HT-29 (cell line): ENCODE data around the gene SLC6A1. TPM values are rescaled to one million over a fixed set of nuclear protein-coding genes. Genes with fewer than 3 reads are reported as not detected.

Experiments
- DNase-seq: peaks from one replicate; pipeline ENCODE4 v3.0.0-alpha.2; 2015; ENCODE audit warnings: low spot score
- total RNA-seq: library from RNA; depleted of rRNA; stranded (reverse); fragments of >200 nt; shearing (Covaris generic); gene quantifications from 2 replicates; pipeline ENCODE4 v1.2.3, GENCODE V29; 2014

Gene SLC6A1
- total RNA-seq, 1 experiment from 2014 or later: not detected

DNA sequence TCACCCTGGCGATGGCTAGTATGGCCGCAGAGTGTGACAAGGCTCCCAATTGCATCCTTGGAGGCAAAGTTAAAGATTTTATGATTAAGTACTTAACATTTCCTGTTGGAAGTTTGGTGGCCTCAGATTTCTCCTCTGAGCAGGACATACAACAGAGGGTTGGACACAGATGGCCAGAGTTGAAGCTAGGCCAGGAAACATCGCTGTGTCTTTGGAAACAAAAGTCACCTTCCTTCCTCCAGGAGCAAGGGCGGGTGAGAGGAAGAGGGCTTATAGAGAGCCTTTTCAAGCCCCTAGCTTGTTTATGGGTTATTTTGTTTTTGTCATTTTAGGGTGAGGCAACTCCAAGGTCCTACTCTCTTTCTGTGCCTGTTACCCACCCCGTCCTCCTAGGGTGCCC lies 24.2 kb downstream of the SLC6A1 start:
- no peak for DNase-seq

- no peak for DNase-seq
These were observed 26.7 kb downstream of the SLC6A1 start for GRCh38 chr3:11019116-11019819.

DNA sequence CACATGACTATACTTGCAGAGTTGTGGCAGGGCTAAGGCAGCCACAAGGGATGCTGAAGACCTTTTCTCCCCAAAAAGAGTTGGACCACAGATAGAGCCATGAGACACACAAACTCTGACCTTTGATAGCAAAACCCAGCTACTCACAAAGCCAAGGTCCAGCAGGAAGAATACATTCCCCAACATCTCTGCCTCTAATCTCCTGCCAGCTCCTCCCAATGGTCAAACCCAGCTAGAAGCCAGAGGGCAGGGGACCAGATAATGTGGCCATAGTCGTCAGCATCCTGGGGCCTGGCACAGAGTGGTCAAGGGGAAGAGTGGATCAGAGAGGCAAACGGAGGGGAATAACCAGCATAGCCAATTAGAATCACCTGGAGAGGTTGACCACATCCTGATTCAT lies 28.2 kb downstream of the SLC6A1 start:
- no peak for DNase-seq

DNA sequence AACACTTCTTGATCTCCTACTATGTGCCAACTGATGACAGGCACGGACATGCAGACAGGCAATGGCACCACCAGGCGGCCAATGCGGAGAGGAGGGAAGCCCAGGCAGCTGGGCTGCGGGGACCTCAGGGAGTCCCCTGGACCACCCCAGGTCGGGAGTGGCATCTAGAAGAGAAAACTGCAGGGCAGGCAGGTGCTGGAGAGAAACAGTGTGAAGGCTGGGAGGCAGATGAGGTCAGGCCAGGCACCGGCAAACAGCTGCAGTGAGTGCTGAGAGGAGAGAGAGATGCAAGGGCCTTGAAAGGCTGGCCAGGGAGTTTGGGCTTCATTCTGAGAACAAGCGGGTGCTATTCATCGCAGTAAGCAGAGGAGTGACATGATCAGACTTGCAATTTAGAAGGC lies 29.1 kb downstream of the SLC6A1 start:
- DNase-seq: no peak

GRCh38 chr3:11022115-11022514 lies 29.6 kb downstream of the SLC6A1 start:
- no peak for DNase-seq

DNA sequence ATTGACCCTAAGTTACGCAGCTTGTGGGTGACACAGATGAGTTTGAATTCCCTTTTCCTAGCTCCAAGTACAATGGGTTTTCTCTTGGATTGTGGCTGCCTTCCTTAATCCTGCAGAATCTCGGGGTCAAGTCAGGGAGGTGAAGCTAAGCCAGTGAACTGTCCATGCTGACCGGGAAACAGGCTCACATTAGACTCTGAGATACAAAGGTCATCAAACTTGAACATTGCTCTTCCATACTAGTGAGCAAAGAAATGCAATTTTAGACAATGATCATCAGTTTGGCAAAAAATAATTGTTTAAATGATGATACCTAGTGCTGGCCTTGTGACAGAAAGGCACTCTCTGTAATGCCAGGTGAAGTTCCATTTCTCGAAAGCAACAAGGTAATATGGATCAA lies 31.6 kb downstream of the SLC6A1 start:
- no peak for DNase-seq

DNA sequence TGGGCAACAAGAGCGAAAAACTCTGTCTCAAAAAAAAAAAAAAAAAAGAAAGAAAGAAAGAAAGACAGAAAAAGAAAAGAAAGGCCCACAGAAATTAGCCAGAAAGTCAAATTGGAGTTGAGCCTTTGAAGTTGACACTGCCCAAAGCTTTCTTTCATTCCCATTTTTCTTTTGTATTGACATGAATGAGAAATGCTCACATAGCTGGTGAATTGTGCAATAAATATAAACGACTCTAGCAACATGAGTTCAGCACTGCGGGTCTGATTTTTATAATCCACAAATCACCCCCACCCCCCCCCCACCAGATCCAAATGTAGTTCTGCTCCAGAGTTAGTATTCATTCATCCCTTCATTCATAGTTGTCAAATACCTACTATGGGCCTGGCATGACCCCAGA lies 37.4 kb downstream of the SLC6A1 start:
- DNase-seq: no peak

DNA sequence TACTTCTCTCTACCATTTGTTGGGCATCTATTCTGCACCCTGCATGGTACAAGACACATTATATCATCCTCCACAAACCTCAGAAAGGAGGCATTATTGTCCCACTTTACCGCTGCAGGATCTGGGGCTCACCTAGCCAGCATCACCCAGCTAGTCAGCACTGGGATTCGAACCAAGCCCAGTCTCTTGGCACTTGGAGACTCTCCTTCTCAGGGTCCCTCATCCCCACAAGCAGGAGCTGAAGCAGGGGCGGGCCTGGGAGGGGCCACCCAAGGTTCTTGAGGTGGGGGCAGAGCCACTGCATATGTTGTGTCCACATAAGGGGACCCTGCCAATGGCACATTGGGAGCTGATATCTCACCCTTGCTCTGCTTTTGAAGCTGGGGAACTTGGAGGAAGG lies 41.3 kb downstream of the SLC6A1 start:
- DNase-seq: no peak

- DNase-seq: no peak
These were observed 41.9 kb downstream of the SLC6A1 start for GRCh38 chr3:11034309-11034985.

DNA sequence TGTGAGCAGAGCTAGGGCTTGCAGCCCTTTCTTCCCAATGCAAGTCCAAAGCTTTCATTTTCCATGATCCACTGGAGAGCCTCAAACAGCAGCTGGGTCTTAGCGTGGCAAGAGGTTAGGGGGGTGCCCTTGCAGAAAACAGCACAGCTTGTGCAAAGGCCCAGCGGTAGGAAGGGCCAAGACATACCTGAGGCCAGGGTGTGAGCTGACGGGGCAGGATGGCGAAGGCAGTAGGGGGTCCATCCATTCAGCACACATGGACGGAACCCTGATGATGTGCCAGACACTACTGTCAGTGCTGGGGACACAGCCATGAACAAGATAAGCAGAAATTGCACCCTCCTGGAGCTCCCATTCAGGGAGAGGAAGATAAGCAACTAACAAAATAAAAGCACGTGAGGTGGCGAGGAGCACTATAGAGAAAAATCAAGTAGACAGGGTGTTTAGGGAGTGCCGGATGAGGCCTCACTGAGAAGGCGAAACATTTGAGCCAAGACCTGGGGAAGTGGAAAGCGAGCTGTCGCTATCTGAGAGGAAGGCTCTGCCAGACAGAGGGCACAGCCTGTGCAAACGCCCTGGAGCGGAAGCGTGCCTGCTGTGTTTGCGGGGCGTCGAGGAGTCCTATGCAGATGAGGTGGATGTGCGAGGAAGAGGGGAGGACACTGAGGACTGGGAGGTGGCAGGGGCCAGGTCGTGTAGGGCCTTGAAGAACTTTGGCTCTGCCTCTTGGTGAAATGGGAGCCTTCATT lies 43.4 kb downstream of the SLC6A1 start:
- DNase-seq: no peak

DNA sequence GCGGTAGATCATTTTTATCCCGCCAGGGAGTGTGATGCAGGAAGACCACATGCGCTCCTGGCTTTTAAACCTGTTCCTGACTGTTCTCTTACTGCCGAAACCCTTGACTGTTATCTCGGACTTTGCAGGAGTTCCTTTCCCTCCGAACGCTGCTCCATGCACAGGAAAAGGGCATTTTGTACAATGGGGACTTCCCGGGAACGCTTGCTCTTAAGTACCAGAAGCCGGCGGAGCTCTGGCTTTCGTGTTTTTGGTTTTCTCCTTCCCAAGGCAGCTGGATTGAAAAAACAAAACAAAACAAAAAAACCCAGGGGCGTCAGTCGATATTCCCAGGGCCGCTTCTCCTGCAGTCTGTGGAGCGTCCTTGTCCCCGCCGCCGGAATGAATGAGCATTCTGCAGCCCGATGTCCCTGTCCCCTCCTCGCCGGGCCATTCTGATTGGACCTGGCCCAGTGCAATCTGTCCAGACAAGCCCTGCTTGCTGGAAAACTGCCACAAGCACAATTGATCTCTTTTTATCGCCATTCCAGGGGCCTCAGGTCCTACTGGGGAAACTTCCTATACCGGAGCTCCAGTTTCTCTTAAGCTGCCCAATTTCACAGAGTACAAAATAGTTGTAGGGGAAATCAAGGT lies 44.8 kb downstream of the SLC6A1 start:
- DNase-seq: no peak

- no peak for DNase-seq
These were observed 45.4 kb downstream of the SLC6A1 start for GRCh38 chr3:11037976-11038375.

GRCh38 chr3:11045536-11045935 lies 53.0 kb downstream of the SLC6A1 start:
- no peak for DNase-seq

- no peak for DNase-seq
These were observed 55.0 kb downstream of the SLC6A1 start for GRCh38 chr3:11047500-11047899.

GRCh38 chr3:11050666-11051323 lies 58.2 kb downstream of the SLC6A1 start:
- DNase-seq: no peak

DNA sequence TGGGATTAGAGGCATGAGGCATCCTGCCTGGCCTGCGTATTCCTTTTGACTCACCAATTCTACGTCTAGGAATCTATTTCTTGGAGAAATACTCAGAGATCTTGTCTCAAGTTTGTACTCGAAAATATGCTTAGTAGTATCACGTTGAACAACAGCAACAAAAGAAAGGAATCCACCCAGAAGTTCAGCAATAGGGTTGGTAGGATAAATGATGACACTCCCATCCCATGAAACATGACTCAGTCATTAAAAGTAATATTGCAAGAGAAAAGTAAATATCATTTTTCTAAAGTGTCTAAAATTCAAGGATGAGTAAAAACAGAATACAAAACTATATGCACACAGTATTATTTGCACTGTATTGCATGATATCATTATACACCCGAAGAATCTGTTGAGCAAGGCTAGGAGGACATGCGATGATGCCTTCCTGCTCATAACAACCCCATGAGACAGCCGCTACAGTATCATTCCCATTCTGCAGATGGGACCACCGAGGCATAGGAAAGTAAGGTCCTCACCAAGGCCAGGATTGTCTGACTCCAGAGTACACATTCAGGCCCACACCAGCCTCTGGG lies 61.5 kb downstream of the SLC6A1 start:
- no peak for DNase-seq

GRCh38 chr3:11054739-11055438 lies 62.3 kb downstream of the SLC6A1 start:
- DNase-seq: no peak

DNA sequence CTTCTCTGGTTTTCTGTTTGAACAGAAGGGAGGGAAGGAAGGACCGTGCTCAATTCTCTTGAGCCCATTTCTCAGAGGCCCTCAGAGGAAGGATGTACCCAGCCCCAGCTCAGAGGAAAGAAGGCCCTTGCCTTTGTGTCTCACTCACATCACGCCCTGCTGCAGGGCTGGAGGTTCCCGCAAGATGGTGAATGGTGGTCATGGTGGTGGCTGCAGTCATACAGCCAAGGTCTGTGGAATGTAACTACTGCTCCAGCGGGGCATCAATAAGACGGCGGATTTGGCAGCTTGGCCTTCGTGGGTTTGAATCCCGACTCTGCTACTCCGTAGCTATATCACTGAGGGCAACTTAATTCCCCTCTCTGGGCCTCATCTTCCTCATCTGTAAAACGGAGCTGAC lies 62.9 kb downstream of the SLC6A1 start:
- DNase-seq: no peak

DNA sequence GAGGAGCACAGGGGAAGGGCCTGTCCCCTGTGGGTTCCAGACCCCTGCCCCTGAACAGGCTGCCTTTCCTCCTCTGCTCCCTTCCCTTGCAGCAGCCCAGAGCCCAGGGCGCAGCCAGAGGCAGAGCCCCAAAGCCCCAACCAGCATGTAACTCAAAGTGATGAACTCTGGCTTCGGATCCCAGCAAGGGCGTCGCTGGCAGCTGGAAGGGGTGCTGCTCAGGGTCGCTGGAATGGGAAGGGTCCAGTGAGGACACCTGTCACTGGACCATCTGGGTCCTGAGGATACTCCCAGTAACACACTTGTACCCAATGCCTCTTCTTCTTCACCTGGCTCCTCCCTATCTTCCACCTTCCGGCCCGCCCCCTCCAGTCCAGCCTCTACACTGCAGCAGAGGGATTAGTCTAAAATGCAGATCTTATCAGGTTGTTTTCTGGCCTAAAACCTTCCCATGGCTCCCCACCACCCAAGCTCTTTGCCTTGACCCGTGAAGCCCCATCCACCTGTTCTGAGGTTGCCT lies 64.0 kb downstream of the SLC6A1 start:
- DNase-seq: no peak

DNA sequence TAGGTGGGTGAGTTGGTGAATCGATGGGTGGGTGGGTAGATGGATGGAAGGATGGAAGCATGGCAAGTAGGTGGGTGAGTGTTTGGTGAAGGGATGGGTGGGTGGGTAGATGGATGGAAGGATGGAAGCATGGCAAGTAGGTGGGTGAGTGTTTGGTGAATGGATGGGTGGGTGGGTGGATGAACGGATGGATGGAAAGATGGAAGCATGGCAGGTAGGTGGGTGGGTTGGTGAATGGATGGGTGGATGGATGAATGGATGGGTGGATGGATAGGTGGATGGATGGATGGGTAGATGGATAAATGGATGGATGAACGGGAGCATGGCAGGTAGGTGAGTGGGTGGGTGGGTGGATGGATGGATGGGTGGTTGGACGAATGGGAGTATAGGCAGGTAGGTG lies 65.1 kb downstream of the SLC6A1 start:
- no peak for DNase-seq
